GM18526 (cell line): ENCODE data around the gene LDB2.

Experiments used
- POLR2A ChIP-seq: IDR thresholded peaks from 3 replicates; pipeline ENCODE4 v1.6.1; 2011; ENCODE audit not compliant: insufficient read length; ENCODE audit errors: extremely low read depth

Gene LDB2

GRCh38 chr4:16894406-16894805 lies 4.0 kb downstream of the LDB2 start:
- no peak for TF ChIP-seq POLR2A

DNA sequence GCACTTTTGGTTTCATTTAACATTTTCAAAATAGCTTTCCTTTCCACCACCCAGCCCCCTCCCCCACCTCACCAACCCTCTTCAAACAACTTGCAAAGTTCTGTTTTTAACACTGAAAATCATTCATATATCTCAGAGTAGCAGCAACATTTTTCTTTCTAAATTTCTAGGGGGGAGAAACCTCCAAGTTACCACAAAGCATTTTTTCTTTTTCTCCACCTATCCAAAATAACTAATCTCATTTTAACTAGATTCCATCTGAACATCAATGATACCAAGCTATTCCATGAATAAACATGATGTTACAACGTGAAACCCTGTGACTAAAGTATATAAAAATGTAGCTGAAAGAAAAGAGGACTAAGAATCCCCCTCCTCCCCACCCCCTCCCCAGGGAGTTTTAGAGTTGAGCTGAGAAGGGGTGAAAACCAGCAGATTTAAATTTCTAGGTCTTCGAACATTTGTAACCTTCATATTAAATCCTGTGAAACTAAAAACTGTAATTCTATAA lies 5.2 kb downstream of the LDB2 start:
- TF ChIP-seq POLR2A, result no peak

GRCh38 chr4:16890651-16891050 lies 7.8 kb downstream of the LDB2 start:
- no peak for TF ChIP-seq POLR2A

- TF ChIP-seq POLR2A, result no peak
Observed at GRCh38 chr4:16889945-16890344, 8.5 kb downstream of the LDB2 start.

- TF ChIP-seq POLR2A, result no peak
Observed at GRCh38 chr4:16887887-16888286, 10.6 kb downstream of the LDB2 start.

GRCh38 chr4:16884673-16885460 lies 13.6 kb downstream of the LDB2 start:
- TF ChIP-seq POLR2A, result no peak

GRCh38 chr4:16883806-16884205 lies 14.6 kb downstream of the LDB2 start:
- TF ChIP-seq POLR2A, result no peak

DNA sequence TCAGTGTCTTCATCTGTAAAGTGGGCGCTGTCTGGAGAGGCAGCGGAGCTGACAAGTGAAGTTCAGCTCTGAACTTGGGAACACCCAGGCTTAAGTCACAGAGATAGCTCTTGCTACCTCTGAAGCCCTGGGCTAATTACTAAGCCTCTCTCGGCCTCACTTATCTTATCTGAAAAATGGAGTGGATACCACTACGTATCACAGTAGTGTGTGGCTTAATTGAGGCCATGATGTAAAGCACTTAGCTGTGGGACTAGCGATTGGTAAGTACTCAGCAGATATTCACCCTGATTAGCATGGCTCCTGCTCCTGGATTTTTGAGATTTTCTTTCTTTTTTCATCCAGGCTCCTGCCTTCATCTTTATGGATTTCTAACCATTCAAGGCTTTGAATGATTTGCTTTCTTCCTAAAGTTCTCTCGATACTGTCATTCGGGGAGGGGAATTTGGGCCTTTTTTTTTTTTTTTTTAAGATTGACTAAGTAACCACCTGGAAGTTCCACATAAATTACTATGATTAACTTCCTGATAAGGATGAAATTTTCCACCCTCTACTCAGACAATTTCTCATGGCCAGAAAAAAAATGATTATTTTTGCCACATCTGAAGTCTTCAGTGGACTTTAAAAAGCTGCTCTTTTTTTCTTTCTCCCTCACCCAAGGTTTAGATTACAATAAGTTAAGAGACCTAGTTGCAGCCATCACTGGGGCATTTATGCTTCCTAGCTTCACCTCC lies 17.1 kb downstream of the LDB2 start:
- no peak for TF ChIP-seq POLR2A

GRCh38 chr4:16875487-16875886 lies 23.0 kb downstream of the LDB2 start:
- TF ChIP-seq POLR2A, result no peak

DNA sequence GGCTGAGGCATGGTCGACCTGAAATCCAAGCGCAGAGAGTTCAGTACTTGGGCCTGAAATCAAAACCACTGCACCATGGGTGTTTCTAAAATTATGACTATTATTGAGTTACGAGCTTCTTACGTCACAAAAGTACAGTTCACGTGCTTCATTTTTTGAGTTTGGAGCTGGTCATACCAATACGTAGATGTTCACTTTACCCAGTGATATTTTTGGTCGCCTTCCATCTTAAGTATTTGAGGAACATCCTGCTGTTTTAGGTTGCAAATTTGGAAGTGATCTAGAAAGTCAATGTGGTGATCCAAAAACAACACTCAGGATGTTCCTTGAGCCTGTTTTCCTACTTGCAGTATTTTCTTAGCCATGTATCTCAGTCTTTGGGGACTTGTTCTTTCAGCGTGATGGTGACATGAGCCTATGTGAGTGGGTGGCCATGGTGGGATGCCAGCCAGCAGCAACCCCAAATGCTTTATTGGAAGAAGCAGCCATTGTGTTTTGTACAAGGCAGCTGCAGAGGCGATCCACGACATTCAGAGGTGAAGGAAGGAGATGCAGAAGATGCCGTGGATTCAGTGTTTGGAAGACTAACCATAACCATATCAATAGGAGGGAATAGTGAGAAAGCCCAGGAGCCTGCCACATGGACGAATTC lies 28.7 kb downstream of the LDB2 start:
- TF ChIP-seq POLR2A, result no peak

DNA sequence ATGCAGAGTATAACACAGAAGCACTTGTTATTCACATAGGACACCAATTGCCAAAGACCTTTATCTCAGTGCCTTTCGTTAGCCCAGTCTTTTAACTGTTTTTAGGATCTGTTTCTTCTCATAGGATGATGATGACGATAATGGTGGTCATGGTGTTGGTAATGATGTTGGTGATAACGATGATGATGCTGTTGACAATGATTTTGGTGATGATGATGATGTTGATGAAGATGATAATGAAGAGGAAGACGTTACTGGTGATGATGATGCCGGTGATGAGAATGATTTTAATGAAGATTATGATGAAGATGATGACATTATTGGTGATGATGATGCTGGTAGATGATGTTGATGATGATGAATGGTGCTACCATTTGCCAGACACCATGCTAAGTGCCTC lies 29.8 kb downstream of the LDB2 start:
- TF ChIP-seq POLR2A, result no peak

GRCh38 chr4:16867827-16868226 lies 30.6 kb downstream of the LDB2 start:
- TF ChIP-seq POLR2A, result no peak

- no peak for TF ChIP-seq POLR2A
Observed at GRCh38 chr4:16866974-16867373, 31.5 kb downstream of the LDB2 start.

- no peak for TF ChIP-seq POLR2A
Observed at GRCh38 chr4:16865897-16866283, 32.6 kb downstream of the LDB2 start.

DNA sequence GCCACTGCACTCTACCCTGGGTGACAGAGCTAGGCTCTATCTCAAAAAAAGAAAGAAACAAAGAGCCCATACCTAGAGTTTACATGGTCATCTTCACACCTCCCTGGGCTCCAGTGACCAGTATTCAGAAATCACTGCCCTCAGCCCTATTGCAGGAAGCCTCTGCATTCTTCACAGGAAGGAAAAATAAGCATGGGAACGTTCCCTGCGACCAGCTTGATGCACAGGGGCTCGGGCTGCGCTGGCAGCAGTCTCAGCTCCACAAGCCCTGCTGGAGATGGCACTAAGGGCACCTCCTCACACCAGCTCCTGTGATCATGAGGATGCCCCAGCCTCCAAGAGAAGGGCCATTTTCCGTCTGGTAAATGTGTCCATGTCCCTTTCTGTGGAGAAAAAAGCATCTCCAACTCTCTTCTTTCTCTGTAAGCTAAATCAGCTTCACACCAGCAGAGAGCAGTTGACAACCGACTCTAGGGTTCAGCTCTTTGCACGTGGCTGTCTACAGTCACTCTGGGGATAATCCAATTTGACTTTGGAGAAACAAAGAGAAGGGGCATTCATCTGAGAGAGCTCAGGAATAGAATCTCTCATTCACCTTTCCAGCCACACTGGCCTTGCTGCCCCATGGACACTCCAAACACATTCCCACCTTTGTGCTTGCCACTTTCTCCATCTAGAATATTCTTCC lies 33.1 kb downstream of the LDB2 start:
- TF ChIP-seq POLR2A, result no peak

GRCh38 chr4:16864199-16864598 lies 34.2 kb downstream of the LDB2 start:
- no peak for TF ChIP-seq POLR2A

GRCh38 chr4:16862697-16863096 lies 35.7 kb downstream of the LDB2 start:
- no peak for TF ChIP-seq POLR2A
